ENCODE results near the gene TMA7. TPM values are rescaled to one million over a fixed set of nuclear protein-coding genes. Genes with fewer than 3 reads are reported as not detected.
"Not testable (repeated sequence)": the region's sequence is repeated elsewhere in the genome, so short reads cannot be mapped to it uniquely, and the experiment has no call there.

TMA7 gene
- total RNA-seq, 3 donors from 2014 or later: 130 to 193 (median 153) TPM

DNA sequence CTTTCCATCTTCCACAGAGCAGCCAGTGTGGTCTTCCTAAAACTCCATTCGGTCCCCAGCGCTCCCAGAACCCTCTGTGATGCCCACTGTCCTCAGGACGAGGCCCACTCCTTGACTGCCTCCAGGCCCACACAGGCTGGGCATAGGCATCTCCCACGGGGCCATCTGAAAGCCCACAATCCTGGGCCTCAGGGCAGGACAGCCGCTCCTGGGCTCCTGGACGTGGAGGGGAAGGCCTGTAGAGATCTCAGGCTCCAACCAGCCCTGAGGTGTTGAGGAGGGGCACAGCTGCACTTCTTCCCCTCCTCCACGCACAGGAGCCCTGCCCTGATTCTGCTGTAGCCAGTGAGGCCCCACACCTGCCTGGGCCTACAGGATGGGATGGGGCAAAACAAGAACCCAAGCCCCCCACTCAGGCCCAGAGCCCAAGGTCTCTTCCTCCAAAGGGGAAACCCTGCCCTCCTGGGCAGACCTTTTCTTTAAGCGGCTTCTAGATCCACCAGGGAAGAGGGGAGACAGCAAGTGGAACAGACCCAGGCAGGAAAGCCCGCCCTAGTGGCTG is 38.0 kb downstream of the TMA7 start:
- intact Hi-C loops (cut with DNase I, micrococcal nuclease): no loop called here
- H3K36me3 ChIP-seq (ENCODE audit: low read depth): no peaks in the 10 kb centered on the region
- DNase-seq (no peak), ATAC-seq (no peak)
- H3K9me3 ChIP-seq: no peaks in the 10 kb centered on the region
- peaks cover 6% of the 10 kb centered on the region for H3K4me1 ChIP-seq (ENCODE audit: low read depth)
- TF ChIP-seq, protein P1, sequence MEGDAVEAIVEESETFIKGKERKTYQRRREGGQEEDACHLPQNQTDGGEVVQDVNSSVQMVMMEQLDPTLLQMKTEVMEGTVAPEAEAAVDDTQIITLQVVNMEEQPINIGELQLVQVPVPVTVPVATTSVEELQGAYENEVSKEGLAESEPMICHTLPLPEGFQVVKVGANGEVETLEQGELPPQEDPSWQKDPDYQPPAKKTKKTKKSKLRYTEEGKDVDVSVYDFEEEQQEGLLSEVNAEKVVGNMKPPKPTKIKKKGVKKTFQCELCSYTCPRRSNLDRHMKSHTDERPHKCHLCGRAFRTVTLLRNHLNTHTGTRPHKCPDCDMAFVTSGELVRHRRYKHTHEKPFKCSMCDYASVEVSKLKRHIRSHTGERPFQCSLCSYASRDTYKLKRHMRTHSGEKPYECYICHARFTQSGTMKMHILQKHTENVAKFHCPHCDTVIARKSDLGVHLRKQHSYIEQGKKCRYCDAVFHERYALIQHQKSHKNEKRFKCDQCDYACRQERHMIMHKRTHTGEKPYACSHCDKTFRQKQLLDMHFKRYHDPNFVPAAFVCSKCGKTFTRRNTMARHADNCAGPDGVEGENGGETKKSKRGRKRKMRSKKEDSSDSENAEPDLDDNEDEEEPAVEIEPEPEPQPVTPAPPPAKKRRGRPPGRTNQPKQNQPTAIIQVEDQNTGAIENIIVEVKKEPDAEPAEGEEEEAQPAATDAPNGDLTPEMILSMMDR (IDR thresholded peaks at IDR 0.05): no peak
- no peak overlapping the region for H3K4me3 ChIP-seq

DNA sequence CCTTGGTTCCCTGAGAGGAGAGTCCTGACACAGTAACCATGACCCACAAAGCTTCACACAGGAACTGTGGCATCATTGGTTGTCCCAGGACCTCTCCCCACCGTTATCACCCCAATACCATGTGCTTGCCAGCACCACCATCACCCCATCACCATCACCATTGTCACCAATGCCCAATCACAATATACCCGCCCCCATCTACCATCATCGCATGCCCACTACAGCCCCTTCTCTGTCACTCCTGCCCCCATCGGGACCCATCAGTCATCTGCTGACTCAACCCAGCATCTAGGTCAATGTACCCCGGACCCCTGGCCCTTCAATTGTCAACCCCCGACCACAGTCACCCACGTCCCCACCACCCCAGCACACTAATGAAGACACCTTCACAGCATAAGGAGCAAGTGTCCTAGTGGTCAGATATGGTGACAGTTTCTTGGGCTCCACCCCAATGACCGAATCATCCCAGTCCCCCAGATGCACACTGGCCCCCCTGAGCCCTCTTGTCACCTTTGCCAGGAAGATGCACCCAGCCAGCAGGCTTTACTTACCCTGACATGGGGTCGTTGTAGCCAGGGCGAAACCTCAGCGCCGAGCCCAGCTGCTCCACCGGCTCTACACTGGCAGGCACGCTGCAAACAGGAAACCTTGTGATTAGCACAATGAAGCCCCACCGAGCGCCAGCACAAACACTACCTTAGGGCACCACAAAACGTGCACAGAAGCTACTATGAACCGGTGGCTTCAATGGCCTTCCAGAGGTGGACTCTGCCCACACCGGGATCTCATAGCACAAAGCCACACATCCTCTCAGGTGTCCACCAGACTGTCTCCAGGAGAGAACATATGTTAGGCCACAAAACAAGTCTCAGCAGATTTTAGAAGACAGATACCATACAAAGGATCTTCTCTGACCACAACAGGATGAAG is 38.8 kb downstream of the TMA7 start:
- TF ChIP-seq, protein P1 (IDR thresholded peaks at IDR 0.05): no peak
- intact Hi-C loops (cut with DNase I, micrococcal nuclease): no loop called here
- H3K36me3 ChIP-seq (ENCODE audit: low read depth): no peaks in the 10 kb centered on the region
- DNase-seq: peak in 1 of 3 donors; percentile 72
- no peaks in the 10 kb centered on the region for H3K9me3 ChIP-seq
- no peaks in the 10 kb centered on the region for H3K4me1 ChIP-seq (ENCODE audit: low read depth)
- H3K4me3 ChIP-seq: no peak overlapping the region
- ATAC-seq: peak; percentile 76

DNA sequence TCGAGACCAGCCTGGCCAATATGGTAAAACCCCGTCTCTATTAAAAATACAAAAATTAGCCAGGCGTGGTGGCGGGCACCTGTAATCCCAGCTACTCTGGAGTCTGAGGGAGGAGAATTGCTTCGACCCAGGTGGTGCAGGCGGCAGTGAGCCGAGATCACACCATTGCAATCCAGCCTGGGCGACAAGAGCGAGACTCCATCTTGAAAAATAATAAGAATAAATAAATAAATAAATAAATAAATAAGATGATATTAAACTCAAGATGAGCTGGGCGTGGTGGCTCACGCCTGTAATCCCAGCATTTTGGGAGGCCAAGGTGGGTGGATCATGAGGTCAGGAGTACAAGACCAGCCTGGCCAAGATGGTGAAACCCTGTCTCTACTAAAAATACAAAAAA is 40.8 kb downstream of the TMA7 start:
- not testable (repeated sequence) for ATAC-seq; H3K36me3 ChIP-seq (ENCODE audit: low read depth)

DNA sequence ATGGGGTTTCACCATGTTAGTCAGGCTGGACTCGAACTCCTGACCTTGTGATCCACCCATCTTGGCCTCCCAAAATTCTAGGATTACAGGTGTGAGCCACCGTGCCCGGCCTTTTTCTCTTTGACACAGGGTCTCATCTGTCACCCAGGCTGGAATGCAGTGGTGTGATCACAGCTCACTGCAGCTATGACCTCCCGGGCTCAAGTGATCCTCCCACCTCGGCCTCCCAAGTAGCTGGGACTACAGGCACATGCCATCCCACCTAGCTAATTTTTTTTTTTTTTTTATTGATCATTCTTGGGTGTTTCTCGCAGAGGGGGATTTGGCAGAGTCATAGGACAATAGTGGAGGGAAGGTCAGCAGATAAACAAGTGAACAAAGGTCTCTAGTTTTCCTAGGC is 42.8 kb downstream of the TMA7 start:
- ATAC-seq; intact Hi-C loops (cut with DNase I, micrococcal nuclease); DNase-seq; H3K4me1 ChIP-seq (ENCODE audit: low read depth); H3K9me3 ChIP-seq; H3K36me3 ChIP-seq (ENCODE audit: low read depth); H3K4me3 ChIP-seq: not testable (repeated sequence)

More for the DNA sequence above, 40.8 kb downstream of the TMA7 start:
- H3K4me3 ChIP-seq; intact Hi-C loops (cut with DNase I, micrococcal nuclease); H3K4me1 ChIP-seq (ENCODE audit: low read depth); H3K9me3 ChIP-seq; DNase-seq: not testable (repeated sequence)

DNA sequence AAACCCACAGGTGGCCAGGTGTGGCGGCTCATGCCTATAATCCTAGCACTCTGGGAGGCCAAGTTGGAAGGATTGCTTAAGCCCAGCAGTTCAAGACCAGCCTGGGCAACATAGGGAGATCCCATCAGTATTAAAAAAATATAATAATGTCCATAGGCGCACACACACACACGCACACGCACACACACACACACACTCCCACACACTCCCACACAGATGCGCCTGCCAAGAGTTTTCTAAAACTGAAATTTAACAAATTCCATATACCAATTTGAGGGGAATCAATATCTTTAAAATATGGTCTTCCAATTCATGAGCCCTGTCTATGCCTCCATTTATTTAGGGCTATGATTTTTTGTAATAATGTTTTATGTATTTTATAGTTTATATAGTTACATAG is 46.9 kb downstream of the TMA7 start:
- TF ChIP-seq, protein P1 (IDR thresholded peaks at IDR 0.05): no peak
- no peak for ATAC-seq
- H3K36me3 ChIP-seq (ENCODE audit: low read depth): no peaks in the 10 kb centered on the region
- H3K9me3 ChIP-seq: no peaks in the 10 kb centered on the region
- intact Hi-C loops (cut with DNase I, micrococcal nuclease): no loop called here
- no peak for DNase-seq
- no peaks in the 10 kb centered on the region for H3K4me1 ChIP-seq (ENCODE audit: low read depth)
- no peak overlapping the region for H3K4me3 ChIP-seq

DNA sequence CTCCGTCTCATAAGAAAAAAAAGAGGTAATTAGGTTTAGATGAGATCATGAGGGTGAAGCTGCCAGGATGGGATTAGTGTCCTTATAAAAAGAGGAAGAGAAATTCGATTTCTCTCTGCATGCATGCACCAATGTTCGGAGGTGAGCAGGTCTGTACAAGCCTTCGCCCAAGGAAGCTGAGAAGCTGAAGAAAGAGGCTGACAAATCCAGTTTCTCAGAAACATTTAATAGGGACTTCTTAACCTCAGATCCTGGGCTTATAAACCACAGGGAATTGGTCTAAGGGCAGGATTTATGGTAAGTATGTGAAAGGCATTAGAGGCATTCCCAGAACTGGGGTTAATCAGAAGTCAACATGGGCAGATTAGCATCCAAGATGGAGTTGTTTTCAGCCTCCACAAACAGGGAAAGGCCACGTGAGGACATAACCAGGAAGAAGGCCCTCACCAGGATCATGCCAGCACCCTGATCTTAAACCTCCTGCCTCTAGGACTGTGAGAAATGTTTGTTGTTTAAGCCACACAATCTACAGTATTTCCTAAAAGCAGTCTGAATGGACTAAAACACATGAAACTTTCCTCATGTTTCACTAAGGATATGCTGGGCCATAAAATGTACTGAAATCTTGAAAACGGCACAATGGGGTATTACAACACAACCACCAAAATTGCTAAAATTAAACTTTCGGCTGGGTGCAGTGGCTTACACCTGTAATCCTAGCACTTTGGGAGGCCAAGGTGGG is 52.6 kb downstream of the TMA7 start:
- ATAC-seq (no peak), DNase-seq (no peak)
- H3K9me3 ChIP-seq: no peaks in the 10 kb centered on the region

More for the DNA sequence above, 52.6 kb downstream of the TMA7 start:
- H3K4me3 ChIP-seq: no peak overlapping the region
- intact Hi-C loops (cut with DNase I, micrococcal nuclease): no loop called here
- H3K36me3 ChIP-seq (ENCODE audit: low read depth): no peaks in the 10 kb centered on the region
- no peaks in the 10 kb centered on the region for H3K4me1 ChIP-seq (ENCODE audit: low read depth)
- TF ChIP-seq, protein P1 (IDR thresholded peaks at IDR 0.05): no peak
